HG03469 (cell line): ENCODE data around the gene IRX5.

ENCODE experiments used
- ATAC-seq: cut with Tn5 transposase; IDR thresholded peaks from one replicate; pipeline ENCODE4 v1.9.1; 2021; ENCODE audit warnings: mild to moderate bottlenecking, moderate library complexity, moderate number of reproducible peaks; ENCODE audit not compliant: unreplicated experiment

IRX5 gene

DNA sequence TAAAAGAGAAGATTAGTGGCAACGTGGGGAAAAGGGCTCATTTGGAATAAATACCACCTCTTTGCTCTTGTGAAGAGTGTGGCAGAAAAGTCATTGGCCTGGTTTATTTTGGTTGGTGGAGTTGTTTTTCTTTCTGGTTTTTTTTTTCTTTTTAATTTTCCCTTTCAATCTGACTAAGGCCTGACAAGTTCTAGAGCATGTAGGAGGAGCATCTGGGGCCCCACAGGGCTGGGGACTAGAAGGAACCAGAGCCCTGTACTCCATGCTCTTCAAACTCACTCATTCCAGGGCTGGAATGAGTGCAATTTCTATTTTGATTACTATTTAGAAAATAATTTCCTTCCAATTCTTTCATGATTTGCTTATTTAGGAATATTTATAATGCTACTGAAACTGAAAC is 13.3 kb downstream of the IRX5 start:
- no peak for ATAC-seq

DNA sequence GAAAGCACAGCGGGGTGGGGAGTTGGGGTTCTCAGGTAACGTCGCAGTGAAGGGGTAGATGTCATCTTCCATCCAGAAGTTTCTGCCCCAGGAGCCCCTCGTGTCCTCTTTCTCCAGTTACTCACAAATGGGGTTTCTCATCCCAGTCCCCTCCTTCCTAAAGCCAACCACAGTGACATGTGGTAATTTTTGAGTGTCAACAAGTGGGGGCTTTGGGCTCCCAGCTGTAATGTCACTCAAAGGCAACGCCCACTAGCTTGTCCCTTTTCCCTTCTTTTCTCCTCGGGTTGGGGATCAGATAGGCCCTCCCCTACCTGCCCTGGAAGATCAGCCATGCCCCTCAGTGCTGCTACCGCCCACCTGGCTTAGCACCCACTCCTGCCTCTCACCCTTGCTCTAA is 14.4 kb downstream of the IRX5 start:
- ATAC-seq = no peak

GRCh38 chr16:54946909-54947308 is 16.2 kb downstream of the IRX5 start:
- no peak for ATAC-seq

DNA sequence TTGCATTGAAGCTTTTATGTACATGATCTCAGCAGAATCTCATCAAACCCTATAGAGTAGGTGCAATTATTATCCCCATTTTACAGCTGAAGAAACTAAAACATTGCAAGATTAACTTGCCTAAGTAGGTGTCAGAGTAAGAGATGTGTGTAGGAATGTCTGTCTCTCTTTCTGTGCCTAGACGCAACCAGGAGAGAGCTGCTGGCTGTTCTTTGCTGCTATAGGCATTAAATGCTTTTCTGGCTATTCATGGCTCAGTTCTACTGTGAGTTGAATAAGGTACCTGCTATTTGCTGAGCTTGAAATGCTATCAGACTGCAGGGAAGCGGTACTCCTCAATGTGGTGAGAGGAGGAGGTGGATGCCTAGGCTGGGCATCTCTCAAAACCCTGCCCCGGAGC is 17.0 kb downstream of the IRX5 start:
- ATAC-seq = no peak

DNA sequence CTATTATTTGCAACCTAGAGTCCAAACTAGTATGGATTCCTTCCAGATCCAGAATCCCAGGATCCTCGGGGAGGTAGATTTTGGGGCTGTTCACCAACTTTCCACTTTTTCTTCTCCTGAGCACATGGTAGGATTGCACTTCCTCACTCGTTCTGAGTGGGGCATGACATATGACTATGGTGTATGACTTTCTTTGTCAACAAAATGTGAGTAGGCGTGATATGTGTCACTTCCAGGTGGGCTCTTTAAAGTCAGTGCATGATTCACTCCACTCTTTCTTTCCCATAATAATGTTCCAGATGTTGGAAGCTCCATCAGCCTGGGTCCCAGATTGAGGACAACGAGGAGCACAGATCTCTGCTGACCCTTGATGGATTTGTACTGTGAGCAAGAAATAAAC is 21.5 kb downstream of the IRX5 start:
- no peak for ATAC-seq

- ATAC-seq = no peak
Measured at GRCh38 chr16:54953461-54953860, 22.8 kb downstream of the IRX5 start.

- no peak for ATAC-seq
Measured at GRCh38 chr16:54954220-54954619, 23.6 kb downstream of the IRX5 start.

- no peak for ATAC-seq
Measured at GRCh38 chr16:54955757-54956156, 25.1 kb downstream of the IRX5 start.

DNA sequence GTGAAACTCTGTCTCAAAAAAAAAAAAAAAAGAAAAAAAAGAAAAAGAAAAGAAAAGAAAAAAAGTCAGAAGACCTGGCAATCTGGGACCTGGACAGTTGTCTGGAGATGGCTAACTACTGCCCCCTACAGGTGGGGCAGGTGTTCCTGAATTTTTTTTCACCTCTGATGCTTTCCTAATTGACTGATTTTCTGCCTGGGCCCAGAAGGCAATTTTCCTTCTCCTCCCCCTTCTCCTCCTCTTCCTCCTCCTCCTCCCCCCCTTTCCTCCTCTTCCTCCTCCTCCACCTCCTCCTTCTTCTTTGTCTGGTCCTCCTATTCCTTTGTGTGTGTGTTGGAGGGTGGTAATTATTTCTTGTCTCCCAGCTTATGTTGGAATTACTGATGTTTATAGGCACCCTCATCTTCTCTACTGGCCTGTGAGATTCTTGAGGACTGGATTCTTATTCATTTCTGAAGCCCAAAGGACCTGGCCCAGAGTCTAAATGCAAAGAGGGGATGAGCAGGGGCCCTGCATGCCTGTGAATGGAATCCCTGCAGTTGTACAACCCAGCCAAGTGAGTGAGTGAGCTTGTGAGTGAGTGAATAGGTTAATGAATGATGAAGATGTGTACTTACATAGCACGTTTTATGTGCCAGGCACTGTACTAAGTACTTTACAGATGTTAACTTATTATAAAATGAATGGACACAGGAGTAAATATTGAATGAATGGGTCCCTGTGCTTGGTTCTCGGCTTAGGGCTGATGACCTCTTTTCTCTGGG is 26.9 kb downstream of the IRX5 start:
- no peak for ATAC-seq

DNA sequence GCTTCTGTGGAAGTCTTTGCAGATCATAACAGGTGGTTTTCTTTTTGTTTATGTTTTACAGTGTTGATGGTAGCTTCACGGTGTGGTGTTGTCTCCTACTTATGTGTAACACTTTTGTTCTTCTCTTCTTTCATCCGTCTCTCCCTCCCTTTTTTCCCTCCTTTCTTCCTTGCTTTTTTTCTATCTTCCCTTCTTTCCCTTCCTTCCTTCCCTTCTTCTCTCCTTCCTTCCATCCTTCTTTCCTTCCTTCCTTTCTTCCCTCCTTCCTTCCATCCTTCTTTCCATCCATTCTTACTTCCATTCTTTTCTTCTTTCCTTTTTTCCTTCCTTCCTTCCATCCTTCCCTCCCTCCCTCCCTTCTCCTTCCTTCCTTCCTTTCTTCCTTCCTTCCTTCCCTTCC is 31.4 kb downstream of the IRX5 start:
- no peak for ATAC-seq

- no peak for ATAC-seq
Measured at GRCh38 chr16:54964239-54964638, 33.6 kb downstream of the IRX5 start.

DNA sequence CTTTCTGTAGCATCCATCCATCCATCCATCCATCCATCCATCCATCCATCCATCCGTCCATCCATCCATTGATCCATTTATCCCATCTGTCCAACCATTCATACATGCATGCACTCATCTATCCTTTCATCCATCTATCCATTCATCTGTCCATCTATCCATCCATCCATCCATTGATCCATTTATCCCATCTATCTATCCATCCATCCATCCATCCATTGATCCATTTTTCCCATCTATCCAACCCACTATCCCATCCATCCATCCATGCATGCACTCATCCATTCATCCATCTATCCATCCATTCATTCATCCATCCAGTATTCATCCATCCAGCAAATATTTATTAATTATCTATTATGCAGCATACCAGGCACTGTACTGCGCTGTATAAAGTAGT is 34.8 kb downstream of the IRX5 start:
- no peak for ATAC-seq

DNA sequence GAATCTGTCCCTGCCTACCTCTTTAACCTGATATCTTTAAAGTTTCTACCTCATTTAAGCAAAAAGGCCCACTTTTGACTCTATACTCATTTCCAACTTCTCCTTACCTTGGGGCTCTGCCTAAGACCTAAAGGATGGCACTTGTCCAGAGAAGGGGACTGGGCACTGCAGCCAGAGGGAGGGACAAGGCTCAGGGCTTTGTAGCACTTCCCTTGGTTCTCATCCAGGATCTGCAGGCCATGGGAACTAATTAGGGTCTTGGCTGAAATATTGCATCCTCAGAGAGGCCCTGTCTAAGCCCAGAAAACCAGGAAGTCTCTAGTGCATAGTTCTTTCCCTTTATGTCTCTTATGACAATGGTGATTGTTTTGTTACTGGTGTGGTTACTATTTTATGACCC is 37.3 kb downstream of the IRX5 start:
- no peak for ATAC-seq

GRCh38 chr16:54968784-54969183 is 38.1 kb downstream of the IRX5 start:
- ATAC-seq = no peak

DNA sequence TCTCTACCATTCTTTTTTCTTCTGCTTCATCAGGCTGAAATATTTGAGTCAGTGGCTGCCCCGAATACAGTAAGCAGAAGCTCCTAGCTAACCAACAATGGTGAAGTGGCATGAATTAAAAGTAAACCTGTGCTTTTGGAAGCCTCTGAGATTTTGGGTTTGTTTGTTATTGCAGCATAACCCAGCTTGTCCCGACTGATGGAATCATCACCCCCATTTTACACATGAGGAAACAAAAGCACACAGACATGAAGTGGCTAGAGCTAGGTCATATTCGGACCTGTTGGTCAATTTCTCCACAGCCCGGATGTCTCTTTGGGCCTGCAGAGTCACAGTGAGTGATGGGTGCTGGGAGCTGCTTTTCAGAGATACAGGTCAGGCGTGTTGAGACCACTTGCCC is 39.4 kb downstream of the IRX5 start:
- ATAC-seq = no peak

GRCh38 chr16:54974367-54974766 is 43.7 kb downstream of the IRX5 start:
- ATAC-seq = no peak

DNA sequence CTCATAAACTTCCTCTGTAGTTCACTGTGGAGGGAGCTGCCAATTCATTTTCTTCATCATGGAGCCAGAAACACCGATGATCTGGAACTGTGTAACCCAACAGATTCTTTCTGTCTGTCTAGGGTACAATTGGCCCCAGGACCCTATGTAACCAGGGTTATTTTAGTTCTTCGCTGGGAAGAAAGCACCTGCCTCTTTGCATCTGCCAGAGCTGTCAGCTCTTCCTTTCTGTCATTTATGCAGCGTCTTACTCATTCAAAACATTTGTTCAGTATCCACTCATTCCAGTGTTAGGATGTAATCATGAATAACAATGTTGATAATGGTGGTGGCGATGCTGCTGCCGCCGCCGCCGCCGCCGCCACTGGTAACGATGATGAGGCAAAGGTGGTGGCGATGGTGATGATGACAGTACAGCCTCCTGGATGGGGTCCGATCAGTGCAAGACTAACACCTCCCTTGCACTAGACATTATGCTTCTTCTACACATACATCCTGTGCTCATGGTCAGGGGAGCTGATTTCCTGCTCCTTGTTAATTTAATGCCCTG is 46.1 kb downstream of the IRX5 start:
- no peak for ATAC-seq

DNA sequence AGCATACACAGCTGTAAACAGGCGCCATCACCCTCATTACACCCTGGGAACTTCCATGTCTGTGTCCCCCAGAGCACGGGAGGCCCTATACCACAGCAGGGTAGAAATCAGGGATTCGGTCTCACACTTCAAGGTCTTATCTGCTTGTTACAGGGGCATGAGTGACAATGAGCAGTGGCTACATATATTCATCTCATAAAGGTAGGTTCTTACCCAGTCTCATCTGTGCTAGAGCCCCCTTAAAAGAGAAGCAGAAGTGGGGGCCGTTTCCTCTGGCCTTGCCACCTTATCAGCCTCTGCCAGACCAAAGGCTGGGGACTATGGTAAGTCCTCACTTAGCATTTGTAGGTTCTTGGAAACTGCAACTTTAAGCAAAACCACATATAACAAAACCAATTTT is 46.5 kb downstream of the IRX5 start:
- no peak for ATAC-seq

- no peak for ATAC-seq
Measured at GRCh38 chr16:54980821-54981220, 50.2 kb downstream of the IRX5 start.
